Prostate gland (tissue), 2 donors: ENCODE results near the gene PHF5A.

Experiments used
- POLR2A ChIP-seq: fragments of 450-650 bp; IDR thresholded peaks from one replicate; pipeline ENCODE4 v1.6.1; 2016; ENCODE audit warnings: antibody characterized with exemption, mild to moderate bottlenecking
- POLR2AphosphoS5 ChIP-seq: sonication (generic); formaldehyde crosslinking; IDR thresholded peaks from one replicate; pipeline ENCODE4 v1.6.1; 2017; ENCODE audit warnings: antibody characterized with exemption
- TF ChIP-seq, protein P1 (sequence below), 4 experiments: fragments of 200-600 bp in 2 of 4; fragments of 450-650 bp in 2 of 4; sonication (generic) in 2 of 4; IDR thresholded peaks; 1 replicate in 3 of 4; 2 replicates in 1 of 4; pipeline ENCODE4 v1.5.1; 2016 to 2019; ENCODE audit warnings: antibody characterized with exemption in 4 of 4, mild to moderate bottlenecking in 2 of 4, moderate library complexity in 2 of 4

DNA sequence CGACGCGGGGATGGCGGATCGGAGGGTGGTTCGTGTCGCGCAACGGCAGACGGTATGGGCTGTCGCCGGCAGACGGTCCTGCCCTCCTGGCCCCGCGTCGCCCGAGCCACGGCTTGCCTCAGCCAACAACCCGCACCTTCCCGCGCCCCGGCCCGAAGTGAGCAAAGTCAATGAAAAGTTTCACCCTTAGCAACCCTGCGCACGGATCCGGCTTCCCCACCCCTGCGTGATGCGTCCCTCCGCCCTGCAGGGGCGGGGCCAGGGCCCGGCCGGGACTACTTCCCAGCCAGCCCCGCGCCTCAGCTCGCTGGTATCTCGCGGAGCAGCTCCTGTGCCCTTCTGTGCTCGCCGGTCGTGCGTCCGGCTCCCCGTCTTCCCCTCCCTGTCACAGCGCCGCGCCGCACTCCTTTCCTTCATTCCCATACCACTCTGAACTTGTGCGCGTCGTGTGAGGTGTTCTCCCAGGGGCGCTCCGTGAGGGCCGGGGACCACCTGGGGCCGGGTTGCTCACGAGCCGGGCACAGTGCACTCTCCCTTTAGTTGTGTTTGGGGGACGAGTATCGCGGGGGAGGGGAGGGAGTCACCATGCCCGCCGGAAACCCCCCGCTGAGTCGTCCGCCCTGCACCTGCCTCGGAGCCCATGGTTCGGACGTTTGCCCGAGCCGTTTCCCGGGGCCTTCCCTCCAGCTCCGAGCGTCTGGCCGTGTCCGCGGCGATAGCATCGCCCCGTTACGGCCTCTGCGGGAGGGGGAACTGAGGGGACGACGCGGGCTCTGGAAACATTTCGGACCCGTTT is 21.7 kb downstream of the PHF5A start, which contains the start of gene TOB2:
- TF ChIP-seq POLR2AphosphoS5: peak; percentile 99
- TF ChIP-seq, protein P1, sequence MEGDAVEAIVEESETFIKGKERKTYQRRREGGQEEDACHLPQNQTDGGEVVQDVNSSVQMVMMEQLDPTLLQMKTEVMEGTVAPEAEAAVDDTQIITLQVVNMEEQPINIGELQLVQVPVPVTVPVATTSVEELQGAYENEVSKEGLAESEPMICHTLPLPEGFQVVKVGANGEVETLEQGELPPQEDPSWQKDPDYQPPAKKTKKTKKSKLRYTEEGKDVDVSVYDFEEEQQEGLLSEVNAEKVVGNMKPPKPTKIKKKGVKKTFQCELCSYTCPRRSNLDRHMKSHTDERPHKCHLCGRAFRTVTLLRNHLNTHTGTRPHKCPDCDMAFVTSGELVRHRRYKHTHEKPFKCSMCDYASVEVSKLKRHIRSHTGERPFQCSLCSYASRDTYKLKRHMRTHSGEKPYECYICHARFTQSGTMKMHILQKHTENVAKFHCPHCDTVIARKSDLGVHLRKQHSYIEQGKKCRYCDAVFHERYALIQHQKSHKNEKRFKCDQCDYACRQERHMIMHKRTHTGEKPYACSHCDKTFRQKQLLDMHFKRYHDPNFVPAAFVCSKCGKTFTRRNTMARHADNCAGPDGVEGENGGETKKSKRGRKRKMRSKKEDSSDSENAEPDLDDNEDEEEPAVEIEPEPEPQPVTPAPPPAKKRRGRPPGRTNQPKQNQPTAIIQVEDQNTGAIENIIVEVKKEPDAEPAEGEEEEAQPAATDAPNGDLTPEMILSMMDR (IDR thresholded peaks at IDR 0.05): peak in 1 of 4 experiments; percentile 3
- peak; percentile 99 for TF ChIP-seq POLR2A
